ENCODE data around the gene ADAM22.

Gene ADAM22

DNA sequence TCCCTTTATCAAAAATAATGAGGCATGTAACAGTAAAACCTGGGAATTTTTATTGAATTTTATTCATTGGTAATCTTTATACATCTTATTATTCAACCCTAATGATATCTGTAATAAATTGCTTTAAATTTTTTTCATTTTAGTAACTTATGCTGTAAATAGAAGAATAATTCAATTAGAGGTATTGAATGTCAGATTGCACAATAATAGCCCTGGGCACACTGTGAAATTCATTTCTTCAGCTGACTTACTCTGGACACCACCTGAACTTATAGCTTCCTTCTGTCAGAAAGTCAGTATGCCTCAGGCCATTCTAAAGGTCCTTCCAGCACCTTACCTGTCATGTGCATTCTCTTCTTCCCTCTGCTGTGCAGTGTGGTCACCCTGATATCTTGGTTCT is 59.2 kb downstream of the ADAM22 start:
- ATAC-seq (replicated peaks) (no peak), DNase-seq (no peak)
- no peaks in the 10 kb centered on the region for H3K4me1 Mint-ChIP-seq
- no peaks in the 10 kb centered on the region for H3K27me3 Mint-ChIP-seq
- no peaks in the 10 kb centered on the region for H3K9me3 Mint-ChIP-seq
- no peak overlapping the region for H3K27ac Mint-ChIP-seq
- no peaks in the 10 kb centered on the region for H3K36me3 Mint-ChIP-seq
- H3K4me3 Mint-ChIP-seq = no peak overlapping the region

DNA sequence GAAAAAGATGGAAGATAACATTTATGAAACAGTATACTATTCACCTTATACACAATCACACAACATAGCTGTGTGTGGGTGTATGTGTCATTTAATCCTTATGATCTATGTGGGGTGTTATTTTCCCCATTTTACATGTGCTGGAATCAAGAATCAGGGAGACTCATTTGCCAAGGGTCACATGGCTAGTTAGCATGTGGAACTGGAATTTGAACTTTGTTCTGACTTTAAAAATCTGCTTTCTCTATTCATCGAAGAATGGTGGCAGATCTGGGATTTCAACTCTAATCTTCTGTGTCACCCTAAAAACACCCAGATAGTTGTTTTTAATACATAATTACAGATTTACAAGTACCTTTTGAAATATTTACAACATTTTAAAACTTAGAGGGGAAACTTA is 65.2 kb downstream of the ADAM22 start:
- no peak overlapping the region for H3K4me3 Mint-ChIP-seq
- no peaks in the 10 kb centered on the region for H3K36me3 Mint-ChIP-seq
- H3K27me3 Mint-ChIP-seq = no peaks in the 10 kb centered on the region
- ATAC-seq (replicated peaks) = no peak
- no peak for DNase-seq
- H3K9me3 Mint-ChIP-seq = no peaks in the 10 kb centered on the region
- H3K27ac Mint-ChIP-seq = no peak overlapping the region
- H3K4me1 Mint-ChIP-seq = no peaks in the 10 kb centered on the region

GRCh38 chr7:88001744-88002530 is 67.9 kb downstream of the ADAM22 start:
- no peak overlapping the region for H3K4me3 Mint-ChIP-seq
- no peaks in the 10 kb centered on the region for H3K27me3 Mint-ChIP-seq
- H3K9me3 Mint-ChIP-seq = no peaks in the 10 kb centered on the region
- ATAC-seq (replicated peaks) = no peak
- DNase-seq = no peak
- H3K4me1 Mint-ChIP-seq = no peaks in the 10 kb centered on the region
- H3K36me3 Mint-ChIP-seq = no peaks in the 10 kb centered on the region
- no peak overlapping the region for H3K27ac Mint-ChIP-seq

GRCh38 chr7:88002617-88003016 is 68.6 kb downstream of the ADAM22 start:
- Mint-ChIP-seq H3K27ac (no peak overlapping the region), H3K9me3 (no peaks in the 10 kb centered on the region), H3K4me1 (no peaks in the 10 kb centered on the region), H3K36me3 (no peaks in the 10 kb centered on the region), H3K27me3 (no peaks in the 10 kb centered on the region), H3K4me3 (no peak overlapping the region)
- no peak for DNase-seq
- ATAC-seq (replicated peaks) = no peak

DNA sequence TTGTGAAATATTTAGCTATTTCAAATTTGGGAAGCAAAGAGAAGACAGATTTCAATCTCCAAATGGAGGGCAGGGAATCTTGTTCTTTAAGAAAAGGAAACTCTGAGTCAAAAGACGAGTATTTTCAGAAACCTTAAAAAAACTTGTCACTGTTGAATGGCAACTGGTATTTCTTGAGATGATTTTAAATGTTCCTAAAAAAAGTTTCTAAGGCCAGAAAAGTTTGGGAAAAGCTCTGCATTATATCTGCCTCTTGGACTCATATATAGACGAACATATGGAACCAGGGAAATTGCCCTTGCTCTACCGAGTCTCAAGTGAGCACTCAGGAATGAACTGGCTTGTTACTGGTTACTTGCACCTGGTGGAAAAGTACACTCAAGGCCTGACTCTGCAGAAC is 69.5 kb downstream of the ADAM22 start:
- Mint-ChIP-seq H3K27ac (no peak overlapping the region), H3K4me3 (no peak overlapping the region), H3K27me3 (no peaks in the 10 kb centered on the region), H3K36me3 (no peaks in the 10 kb centered on the region), H3K4me1 (no peaks in the 10 kb centered on the region), H3K9me3 (no peaks in the 10 kb centered on the region)
- DNase-seq = no peak
- no peak for ATAC-seq (replicated peaks)

DNA sequence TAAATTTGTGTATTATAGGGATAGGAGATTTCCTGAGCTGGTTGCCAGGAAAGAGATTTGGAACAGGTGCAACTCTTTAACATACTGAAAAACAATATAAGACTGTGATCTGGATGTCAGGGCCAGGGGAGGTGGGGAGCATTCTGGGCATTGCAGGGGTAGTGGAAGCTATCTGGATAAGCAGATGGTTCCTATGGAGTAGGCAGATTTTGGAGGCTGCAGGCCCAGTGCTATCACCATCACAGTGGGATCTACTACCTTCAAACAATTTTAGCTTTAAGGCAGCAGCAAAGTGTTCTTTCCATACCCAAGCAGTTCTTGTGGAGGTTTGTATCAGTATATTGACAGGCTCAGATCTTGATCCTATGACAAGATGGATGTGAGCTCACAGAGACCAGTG is 71.1 kb downstream of the ADAM22 start:
- no peak for DNase-seq
- Mint-ChIP-seq H3K9me3 (no peaks in the 10 kb centered on the region), H3K4me1 (no peaks in the 10 kb centered on the region), H3K36me3 (no peaks in the 10 kb centered on the region), H3K27me3 (no peaks in the 10 kb centered on the region), H3K4me3 (no peak overlapping the region), H3K27ac (no peak overlapping the region)
- no peak for ATAC-seq (replicated peaks)

DNA sequence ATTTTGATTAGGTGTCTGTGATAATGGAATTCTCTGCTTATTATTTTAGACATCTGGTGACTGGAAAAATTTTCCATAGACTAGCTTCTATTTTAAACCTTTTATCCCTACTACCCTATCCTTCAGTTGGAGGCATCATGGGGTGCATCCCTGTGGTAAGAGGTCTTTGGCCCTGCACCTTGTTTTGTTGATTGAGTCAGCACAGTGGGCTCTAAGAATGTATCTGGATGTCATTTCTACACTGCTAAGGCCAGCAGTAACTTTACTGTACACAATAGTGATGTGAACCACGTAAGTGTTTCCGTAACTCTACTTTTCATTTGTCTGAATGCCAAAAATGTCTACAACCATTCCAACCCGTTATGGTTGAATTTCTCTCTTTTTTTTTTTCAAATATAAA is 75.6 kb downstream of the ADAM22 start:
- no peaks in the 10 kb centered on the region for H3K27me3 Mint-ChIP-seq
- H3K36me3 Mint-ChIP-seq = no peaks in the 10 kb centered on the region
- ATAC-seq (replicated peaks) = no peak
- no peaks in the 10 kb centered on the region for H3K4me1 Mint-ChIP-seq
- no peak overlapping the region for H3K27ac Mint-ChIP-seq
- H3K4me3 Mint-ChIP-seq = no peak overlapping the region
- DNase-seq = no peak
- H3K9me3 Mint-ChIP-seq = no peaks in the 10 kb centered on the region

DNA sequence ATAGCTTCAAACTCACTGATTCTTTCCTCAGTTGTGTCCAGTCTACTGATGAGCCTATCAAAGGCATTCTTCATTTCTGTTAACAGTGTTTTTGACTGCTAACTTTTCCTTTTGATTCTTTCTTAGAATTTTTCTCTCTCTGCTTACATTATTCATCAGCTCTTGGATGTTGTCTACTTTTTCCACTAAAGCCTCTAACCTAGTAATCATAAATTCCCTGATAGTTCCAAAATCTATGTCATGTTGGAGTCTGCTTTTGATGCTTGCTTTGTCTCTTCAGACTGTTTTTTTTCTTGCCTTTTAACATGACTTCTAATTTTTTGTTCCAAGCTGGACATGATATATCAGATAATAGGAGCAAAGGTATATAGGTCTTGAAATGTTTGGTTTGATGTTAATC is 78.0 kb downstream of the ADAM22 start:
- no peaks in the 10 kb centered on the region for H3K36me3 Mint-ChIP-seq
- ATAC-seq (replicated peaks) = no peak

DNA sequence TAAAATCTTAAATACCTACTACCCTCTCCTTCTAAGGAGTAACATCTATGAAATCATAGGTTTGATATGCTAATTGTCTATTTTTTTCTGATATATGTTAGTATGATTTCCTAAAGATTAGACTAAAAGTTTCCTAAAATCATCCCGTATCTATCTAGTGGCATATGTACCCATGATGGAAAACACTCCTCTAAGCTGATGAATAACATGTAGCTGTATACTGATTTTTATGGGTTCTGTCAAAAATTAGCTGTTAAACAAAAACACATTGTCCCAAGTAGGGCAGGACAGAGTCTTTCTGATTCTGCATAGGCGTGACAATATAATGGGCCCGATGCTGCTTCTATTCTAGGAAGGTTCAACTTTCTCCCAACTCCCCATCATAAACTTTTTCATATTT is 79.9 kb downstream of the ADAM22 start:
- Mint-ChIP-seq H3K27ac (no peak overlapping the region), H3K4me3 (no peak overlapping the region), H3K36me3 (no peaks in the 10 kb centered on the region), H3K27me3 (no peaks in the 10 kb centered on the region), H3K9me3 (no peaks in the 10 kb centered on the region), H3K4me1 (no peaks in the 10 kb centered on the region)
- no peak for DNase-seq
- no peak for ATAC-seq (replicated peaks)

More for the DNA sequence above, 78.0 kb downstream of the ADAM22 start:
- Mint-ChIP-seq H3K4me1 (no peaks in the 10 kb centered on the region), H3K4me3 (no peak overlapping the region), H3K9me3 (no peaks in the 10 kb centered on the region), H3K27me3 (no peaks in the 10 kb centered on the region), H3K27ac (no peak overlapping the region)
- no peak for DNase-seq

DNA sequence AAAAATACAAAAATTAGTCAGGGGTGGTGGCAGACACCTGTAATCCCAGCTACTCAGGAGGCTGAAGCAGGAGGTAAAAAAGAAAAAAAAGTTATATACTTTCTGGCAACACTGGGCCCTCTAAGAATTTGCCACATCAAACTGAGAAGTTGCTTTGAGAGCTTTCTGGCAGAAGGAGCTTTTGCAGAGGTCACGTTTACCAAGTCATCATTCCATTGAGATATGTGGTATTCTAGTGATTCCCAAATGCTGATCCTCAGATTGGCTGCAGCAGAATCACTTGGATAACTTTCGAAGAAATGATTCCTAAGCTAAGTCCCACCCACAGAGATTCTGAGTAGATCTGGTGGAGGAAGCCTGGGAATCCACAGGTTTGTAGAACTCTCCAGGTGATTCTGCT is 80.5 kb downstream of the ADAM22 start:
- Mint-ChIP-seq H3K27me3 (no peaks in the 10 kb centered on the region), H3K27ac (no peak overlapping the region), H3K36me3 (no peaks in the 10 kb centered on the region), H3K9me3 (no peaks in the 10 kb centered on the region), H3K4me3 (no peak overlapping the region), H3K4me1 (no peaks in the 10 kb centered on the region)
- DNase-seq = no peak
- no peak for ATAC-seq (replicated peaks)

- H3K9me3 Mint-ChIP-seq = no peaks in the 10 kb centered on the region
- H3K27ac Mint-ChIP-seq = no peak overlapping the region
- H3K4me3 Mint-ChIP-seq = no peak overlapping the region
- ATAC-seq (replicated peaks) = no peak
- H3K27me3 Mint-ChIP-seq = no peaks in the 10 kb centered on the region
- no peak for DNase-seq
- no peaks in the 10 kb centered on the region for H3K36me3 Mint-ChIP-seq
- no peaks in the 10 kb centered on the region for H3K4me1 Mint-ChIP-seq
These were observed 81.3 kb downstream of the ADAM22 start for GRCh38 chr7:88015309-88015708.

DNA sequence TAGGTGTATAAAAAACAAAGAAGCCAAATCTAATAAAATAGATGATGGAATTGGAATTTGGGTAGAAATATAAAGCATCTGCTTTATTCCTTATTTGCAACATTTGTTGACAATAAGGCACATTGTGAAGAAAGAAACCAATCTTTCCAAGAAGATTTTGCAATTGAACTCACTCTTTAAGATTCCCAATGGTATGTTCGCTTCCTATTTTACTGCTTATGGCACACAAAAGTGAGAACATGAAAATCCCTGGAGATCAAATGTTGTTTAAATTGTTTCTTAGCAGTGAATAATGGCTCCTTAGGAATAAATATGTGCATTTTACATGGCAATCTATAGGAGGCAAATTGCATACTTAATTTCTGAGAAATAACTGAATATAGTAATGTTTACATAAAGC is 84.5 kb downstream of the ADAM22 start:
- Mint-ChIP-seq H3K9me3 (no peaks in the 10 kb centered on the region), H3K4me1 (no peaks in the 10 kb centered on the region), H3K36me3 (no peaks in the 10 kb centered on the region), H3K4me3 (no peak overlapping the region), H3K27me3 (no peaks in the 10 kb centered on the region), H3K27ac (no peak overlapping the region)
- ATAC-seq (replicated peaks) = no peak
- no peak for DNase-seq

DNA sequence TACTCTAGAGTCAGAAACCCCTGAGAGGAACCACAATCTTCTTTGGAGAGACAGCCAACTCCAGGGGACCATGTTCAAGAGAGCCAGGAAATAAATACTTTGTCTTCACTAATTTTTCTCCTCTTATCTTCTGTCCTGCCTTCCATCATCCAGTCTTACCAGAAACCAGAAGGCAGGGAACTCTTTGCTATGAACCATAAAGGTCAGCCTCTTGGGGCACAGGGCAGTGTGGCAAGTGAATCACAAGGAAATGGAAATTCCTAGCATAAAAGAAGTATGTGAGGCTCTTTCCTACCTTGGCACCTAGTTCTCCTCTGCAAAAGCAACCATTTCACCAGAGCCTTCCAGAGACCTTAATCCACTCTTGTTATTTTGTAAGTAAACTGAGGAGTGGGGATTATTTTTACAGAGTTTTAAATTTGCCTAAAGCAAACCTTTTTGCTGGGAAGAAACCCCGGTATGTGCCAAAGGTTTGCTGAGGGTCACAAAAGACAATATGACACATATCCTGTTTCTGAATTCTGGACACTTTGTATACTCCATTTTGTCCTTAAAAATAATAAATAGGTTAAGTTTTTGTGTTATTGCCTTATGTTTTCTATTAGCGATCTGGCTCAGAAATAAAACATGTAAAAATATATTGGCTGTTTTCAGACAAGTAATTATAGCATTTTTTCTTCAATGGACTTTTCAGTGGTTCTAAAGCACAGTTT is 87.1 kb downstream of the ADAM22 start:
- H3K4me1 Mint-ChIP-seq = no peaks in the 10 kb centered on the region
- H3K9me3 Mint-ChIP-seq = peaks cover 10 to 11% of the 10 kb centered on the region in 2 donors
- H3K27ac Mint-ChIP-seq = no peak overlapping the region
- no peaks in the 10 kb centered on the region for H3K36me3 Mint-ChIP-seq
- DNase-seq = no peak
- no peaks in the 10 kb centered on the region for H3K27me3 Mint-ChIP-seq
- no peak for ATAC-seq (replicated peaks)
- no peak overlapping the region for H3K4me3 Mint-ChIP-seq

DNA sequence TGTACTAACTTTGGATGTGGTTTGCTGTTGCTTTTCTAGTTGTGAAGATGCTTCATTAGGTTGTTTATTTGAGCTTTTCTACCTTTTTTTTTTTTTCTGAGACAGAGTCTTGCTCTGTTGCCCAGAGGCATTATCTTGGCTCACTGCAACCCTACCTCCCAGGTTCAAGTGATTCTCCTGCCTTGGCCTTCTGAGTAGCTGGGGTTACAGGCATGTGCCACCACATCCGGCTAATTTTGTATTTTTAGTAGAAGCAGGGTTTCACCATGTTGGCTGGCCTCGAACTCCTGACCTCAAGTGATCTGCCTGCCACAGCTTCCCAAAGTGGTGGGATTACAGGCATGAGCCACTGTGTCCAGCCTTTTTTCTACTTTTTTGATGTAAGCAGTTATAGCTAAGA is 93.7 kb downstream of the ADAM22 start:
- Mint-ChIP-seq H3K4me3 (no peak overlapping the region), H3K27ac (no peak overlapping the region), H3K27me3 (no peaks in the 10 kb centered on the region), H3K4me1 (no peaks in the 10 kb centered on the region), H3K9me3 (peaks cover 31 to 33% of the 10 kb centered on the region in 2 donors), H3K36me3 (peaks cover 0 to 7% of the 10 kb centered on the region in 2 donors)
- no peak for DNase-seq
- no peak for ATAC-seq (replicated peaks)

- Mint-ChIP-seq H3K4me1 (no peaks in the 10 kb centered on the region), H3K27ac (no peak overlapping the region), H3K9me3 (peaks cover 22 to 26% of the 10 kb centered on the region in 2 donors), H3K4me3 (no peak overlapping the region), H3K36me3 (peaks cover 0 to 9% of the 10 kb centered on the region in 2 donors), H3K27me3 (no peaks in the 10 kb centered on the region)
- DNase-seq (no peak), ATAC-seq (replicated peaks) (no peak)
These were observed 100.1 kb downstream of the ADAM22 start for GRCh38 chr7:88034083-88034695.

All from stimulated activated naive B cell treated with anti-CD40 and anti-IgM and Interleukin-4, amounts not matched to agents 10 μg/mL and 1 μg/mL and 100 μg/mL, for 72 hours (primary cell).